Measurements from ENCODE around the gene SLC8A1. TPM values are rescaled to one million over a fixed set of nuclear protein-coding genes. Genes with fewer than 3 reads are reported as not detected.

SLC8A1 gene
- total and polyA plus RNA-seq, 2 donors (not counting 1 experiment from before 2014, with no cell fraction given) = 0.07 to 0.20 TPM

- no CpG with 5 or more reads among the region's 1 CpG for WGBS (ENCODE audit: insufficient coverage)
- Mint-ChIP-seq H3K4me1 (no peaks in the 10 kb centered on the region), H3K9me3 (ENCODE audit: insufficient read depth) (no peaks in the 10 kb centered on the region), H3K4me3 (no peak overlapping the region), H3K27ac (no peak overlapping the region), H3K27me3 (no peaks in the 10 kb centered on the region)
- H3K9me3 ChIP-seq (ENCODE audit: control extremely low read depth in 1 of 3, control insufficient read depth in 2 of 3, insufficient read depth in 1 of 3, low read length in 2 of 3) = no peaks in the 10 kb centered on the region
- no peak overlapping the region for H3K27ac ChIP-seq (ENCODE audit: low read length in 2 of 2)
- H3K27me3 ChIP-seq (replicated peaks in 1 of 4; ENCODE audit: control extremely low read depth in 1 of 4, control insufficient read depth in 3 of 4, insufficient read depth in 4 of 4, low read length in 3 of 4) = no peaks in the 10 kb centered on the region
- no peaks in the 10 kb centered on the region for H3K36me3 ChIP-seq (replicated peaks in 1 of 2; ENCODE audit: control extremely low read depth in 1 of 2, control insufficient read depth in 1 of 2, extremely low read depth in 1 of 2, insufficient read depth in 2 of 2, low read length in 1 of 2)
- H3K4me1 ChIP-seq (ENCODE audit: control insufficient read depth in 2 of 2, insufficient read depth in 2 of 2, low read length in 2 of 2) = no peaks in the 10 kb centered on the region
- ChIA-PET CTCF (no interaction called here), POLR2A (no interaction called here)
- H3K79me2 ChIP-seq (ENCODE audit: control insufficient read depth, insufficient read depth, low read length) = no peaks in the 10 kb centered on the region
- no peak for DNase-seq
- TF ChIP-seq EZH2 (IDR thresholded peaks at IDR 0.05; ENCODE audit: borderline replicate concordance, insufficient read depth, low read depth, low read length, poor library complexity, severe bottlenecking) = no peak
- TF ChIP-seq CTCF (IDR thresholded peaks at IDR 0.05) = no peak
- no peak overlapping the region for H3K4me3 ChIP-seq (ENCODE audit: control extremely low read depth in 1 of 5, extremely low read depth in 1 of 5, insufficient read depth in 1 of 5, low read depth in 2 of 5, low read length in 4 of 5)
- no peak for ATAC-seq (ENCODE audit: low read depth)
- intact Hi-C loops (cut with micrococcal nuclease) = no loop called here
- no peak overlapping the region for H3K9ac ChIP-seq (ENCODE audit: low read length)
- H2AFZ ChIP-seq (ENCODE audit: insufficient read depth, low read depth, low read length, poor library complexity, severe bottlenecking) = no peak overlapping the region
- no peaks in the 10 kb centered on the region for H4K20me1 ChIP-seq (ENCODE audit: control insufficient read depth, insufficient read depth, low read length, poor library complexity, severe bottlenecking)
- no peak overlapping the region for H3K4me2 ChIP-seq (replicated peaks; ENCODE audit: low read depth, low read length, poor library complexity, severe bottlenecking)
These were observed 122.2 kb downstream of the SLC8A1 start for GRCh38 chr2:40329739-40330030.

- no peak overlapping the region for H3K27ac ChIP-seq (ENCODE audit: low read length in 2 of 2)
- no peaks in the 10 kb centered on the region for H3K79me2 ChIP-seq (ENCODE audit: control insufficient read depth, insufficient read depth, low read length)
- H3K27me3 ChIP-seq (replicated peaks in 1 of 4; ENCODE audit: control extremely low read depth in 1 of 4, control insufficient read depth in 3 of 4, insufficient read depth in 4 of 4, low read length in 3 of 4) = no peaks in the 10 kb centered on the region
- Mint-ChIP-seq H3K27me3 (no peaks in the 10 kb centered on the region), H3K4me3 (no peak overlapping the region), H3K4me1 (peaks cover 4% of the 10 kb centered on the region), H3K9me3 (ENCODE audit: insufficient read depth) (no peaks in the 10 kb centered on the region), H3K27ac (no peak overlapping the region)
- H3K36me3 ChIP-seq (replicated peaks in 1 of 2; ENCODE audit: control extremely low read depth in 1 of 2, control insufficient read depth in 1 of 2, extremely low read depth in 1 of 2, insufficient read depth in 2 of 2, low read length in 1 of 2) = no peaks in the 10 kb centered on the region
- no peak overlapping the region for H3K4me3 ChIP-seq (ENCODE audit: control extremely low read depth in 1 of 5, extremely low read depth in 1 of 5, insufficient read depth in 1 of 5, low read depth in 2 of 5, low read length in 4 of 5)
- ChIA-PET POLR2A (no interaction called here), CTCF (interaction anchor here (0.6 kb wide), 1 partner anchor 1668 kb away, joined by 3 read pairs; no protein-coding TSS in a partner anchor)
- H3K9me3 ChIP-seq (ENCODE audit: control extremely low read depth in 1 of 3, control insufficient read depth in 2 of 3, insufficient read depth in 1 of 3, low read length in 2 of 3) = no peaks in the 10 kb centered on the region
- no peaks in the 10 kb centered on the region for H4K20me1 ChIP-seq (ENCODE audit: control insufficient read depth, insufficient read depth, low read length, poor library complexity, severe bottlenecking)
- DNase-seq (no peak), ATAC-seq (ENCODE audit: low read depth) (no peak)
- H3K4me1 ChIP-seq (ENCODE audit: control insufficient read depth in 2 of 2, insufficient read depth in 2 of 2, low read length in 2 of 2) = no peaks in the 10 kb centered on the region
- TF ChIP-seq CTCF (IDR thresholded peaks at IDR 0.05) = no peak
- no peak for TF ChIP-seq EZH2 (IDR thresholded peaks at IDR 0.05; ENCODE audit: borderline replicate concordance, insufficient read depth, low read depth, low read length, poor library complexity, severe bottlenecking)
- H2AFZ ChIP-seq (ENCODE audit: insufficient read depth, low read depth, low read length, poor library complexity, severe bottlenecking) = no peak overlapping the region
- H3K9ac ChIP-seq (ENCODE audit: low read length) = no peak overlapping the region
- H3K4me2 ChIP-seq (replicated peaks; ENCODE audit: low read depth, low read length, poor library complexity, severe bottlenecking) = no peak overlapping the region
- intact Hi-C loops (cut with micrococcal nuclease) = no loop called here
These were observed 126.8 kb downstream of the SLC8A1 start for GRCh38 chr2:40325116-40325515.

Measured in B cell (primary cell).